ENCODE results near the gene NAA30. TPM values are rescaled to one million over a fixed set of nuclear protein-coding genes. Genes with fewer than 3 reads are reported as not detected.
"Not testable (repeated sequence)": the region's sequence is repeated elsewhere in the genome, so short reads cannot be mapped to it uniquely, and the experiment has no call there.

The NAA30 gene
- total and polyA plus RNA-seq, 2 donors (not counting 1 experiment from before 2014, with no cell fraction given), result 2.8 to 13.3 TPM

GRCh38 chr14:57362361-57362760 is 28.0 kb upstream of the NAA30 start:
- Histone ChIP-seq H3K79me2 (ENCODE audit: control insufficient read depth, insufficient read depth, low read length) (no peaks in the 10 kb centered on the region), H3K36me3 (replicated peaks in 1 of 2; ENCODE audit: control extremely low read depth in 1 of 2, control insufficient read depth in 1 of 2, extremely low read depth in 1 of 2, insufficient read depth in 2 of 2, low read length in 1 of 2) (no peaks in the 10 kb centered on the region), H3K9me3 (ENCODE audit: control extremely low read depth in 1 of 3, control insufficient read depth in 2 of 3, insufficient read depth in 1 of 3, low read length in 2 of 3) (peaks cover 0 to 1% (median 0%) of the 10 kb centered on the region in 3 donors), H4K20me1 (ENCODE audit: control insufficient read depth, insufficient read depth, low read length, poor library complexity, severe bottlenecking) (no peaks in the 10 kb centered on the region), H3K27me3 (replicated peaks in 1 of 4; ENCODE audit: control extremely low read depth in 1 of 4, control insufficient read depth in 3 of 4, insufficient read depth in 4 of 4, low read length in 3 of 4) (peaks cover 0 to 15% (median 1%) of the 10 kb centered on the region in 4 experiments), H3K4me3 (ENCODE audit: control extremely low read depth in 1 of 5, extremely low read depth in 1 of 5, insufficient read depth in 1 of 5, low read depth in 2 of 5, low read length in 4 of 5) (no peak overlapping the region), H2AFZ (ENCODE audit: insufficient read depth, low read depth, low read length, poor library complexity, severe bottlenecking) (no peak overlapping the region), H3K4me2 (replicated peaks; ENCODE audit: low read depth, low read length, poor library complexity, severe bottlenecking) (no peak overlapping the region), H3K9ac (ENCODE audit: low read length) (no peak overlapping the region), H3K27ac (ENCODE audit: low read length in 2 of 2) (no peak overlapping the region), H3K4me1 (ENCODE audit: control insufficient read depth in 2 of 2, insufficient read depth in 2 of 2, low read length in 2 of 2) (no peaks in the 10 kb centered on the region)
- no peaks in the 10 kb centered on the region for H3K4me1 Mint-ChIP-seq
- H3K27me3 Mint-ChIP-seq, result peaks cover 39% of the 10 kb centered on the region
- ChIA-PET CTCF (no interaction called here), POLR2A (no interaction called here)
- H3K9me3 Mint-ChIP-seq (ENCODE audit: insufficient read depth), result no peaks in the 10 kb centered on the region
- no peak for DNase-seq
- no peak overlapping the region for H3K27ac Mint-ChIP-seq
- TF ChIP-seq EZH2 (IDR thresholded peaks at IDR 0.05; ENCODE audit: borderline replicate concordance, insufficient read depth, low read depth, low read length, poor library complexity, severe bottlenecking) (no peak), CTCF (IDR thresholded peaks at IDR 0.05) (no peak)
- intact Hi-C loops (cut with micrococcal nuclease), result no loop called here
- no peak for ATAC-seq (ENCODE audit: low read depth)
- H3K4me3 Mint-ChIP-seq, result no peak overlapping the region

DNA sequence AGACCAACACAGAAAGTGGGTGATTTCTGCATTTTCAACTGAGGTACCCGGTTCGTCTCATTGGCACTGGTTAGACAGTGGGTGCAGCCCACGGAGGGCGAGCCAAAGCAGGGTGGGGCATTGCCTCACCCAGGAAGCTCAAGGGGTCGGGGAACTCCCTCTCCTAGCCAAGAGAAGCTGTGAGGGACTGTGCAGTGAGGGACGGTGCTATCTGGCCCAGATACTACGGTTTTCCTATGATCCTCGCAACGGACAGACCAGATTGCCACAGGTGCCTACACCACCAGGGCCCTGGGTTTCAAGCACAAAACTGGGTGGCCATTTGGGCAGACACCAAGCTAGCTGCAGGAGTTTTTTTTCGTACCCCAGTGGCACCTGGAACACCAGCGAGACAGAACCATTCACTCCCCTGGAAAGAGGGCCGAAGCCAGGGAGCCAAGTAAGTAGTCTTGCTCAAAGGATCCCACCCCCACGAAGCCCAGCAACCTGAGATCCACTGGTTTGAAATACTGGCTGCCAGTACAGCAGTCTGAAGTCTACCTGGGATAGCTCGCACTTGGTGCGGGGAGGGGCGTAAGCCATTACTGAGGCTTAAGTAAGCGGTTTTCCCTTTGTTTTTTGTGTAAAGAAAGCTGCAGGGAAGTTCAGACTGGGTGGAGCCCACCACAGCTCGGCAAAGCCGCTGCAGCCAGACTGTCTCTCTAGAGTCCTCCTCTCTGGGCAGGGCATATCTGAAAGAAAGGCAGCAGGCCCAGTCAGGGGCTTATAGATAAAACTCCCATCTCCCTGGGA is 25.5 kb upstream of the NAA30 start:
- no peak overlapping the region for H2AFZ ChIP-seq (ENCODE audit: insufficient read depth, low read depth, low read length, poor library complexity, severe bottlenecking)
- H3K4me2 ChIP-seq (replicated peaks; ENCODE audit: low read depth, low read length, poor library complexity, severe bottlenecking), result no peak overlapping the region
- no peak overlapping the region for H3K27ac Mint-ChIP-seq
- DNase-seq (no peak), ATAC-seq (ENCODE audit: low read depth) (no peak)
- intact Hi-C loops (cut with micrococcal nuclease), result no loop called here
- WGBS (ENCODE audit: insufficient coverage), result 91% methylated on average over 16 of the region's 19 CpGs
- POLR2A ChIA-PET, result no interaction called here
- peaks cover 0 to 1% (median 0%) of the 10 kb centered on the region in 3 donors for H3K9me3 ChIP-seq (ENCODE audit: control extremely low read depth in 1 of 3, control insufficient read depth in 2 of 3, insufficient read depth in 1 of 3, low read length in 2 of 3)
- H3K79me2 ChIP-seq (ENCODE audit: control insufficient read depth, insufficient read depth, low read length), result no peaks in the 10 kb centered on the region
- no peak overlapping the region for H3K4me3 Mint-ChIP-seq
- H3K27me3 ChIP-seq (replicated peaks in 1 of 4; ENCODE audit: control extremely low read depth in 1 of 4, control insufficient read depth in 3 of 4, insufficient read depth in 4 of 4, low read length in 3 of 4), result peaks cover 0 to 15% (median 0%) of the 10 kb centered on the region in 4 experiments
- no peaks in the 10 kb centered on the region for H3K4me1 Mint-ChIP-seq
- H4K20me1 ChIP-seq (ENCODE audit: control insufficient read depth, insufficient read depth, low read length, poor library complexity, severe bottlenecking), result no peaks in the 10 kb centered on the region
- H3K27me3 Mint-ChIP-seq, result peaks cover 45% of the 10 kb centered on the region
- TF ChIP-seq CTCF (IDR thresholded peaks at IDR 0.05) (no peak), EZH2 (IDR thresholded peaks at IDR 0.05; ENCODE audit: borderline replicate concordance, insufficient read depth, low read depth, low read length, poor library complexity, severe bottlenecking) (no peak)
- H3K4me1 ChIP-seq (ENCODE audit: control insufficient read depth in 2 of 2, insufficient read depth in 2 of 2, low read length in 2 of 2), result no peaks in the 10 kb centered on the region
- CTCF ChIA-PET, result no interaction called here
- H3K36me3 ChIP-seq (replicated peaks in 1 of 2; ENCODE audit: control extremely low read depth in 1 of 2, control insufficient read depth in 1 of 2, extremely low read depth in 1 of 2, insufficient read depth in 2 of 2, low read length in 1 of 2), result no peaks in the 10 kb centered on the region
- no peaks in the 10 kb centered on the region for H3K9me3 Mint-ChIP-seq (ENCODE audit: insufficient read depth)
- no peak overlapping the region for H3K9ac ChIP-seq (ENCODE audit: low read length)
- H3K4me3 ChIP-seq (ENCODE audit: control extremely low read depth in 1 of 5, extremely low read depth in 1 of 5, insufficient read depth in 1 of 5, low read depth in 2 of 5, low read length in 4 of 5), result no peak overlapping the region
- H3K27ac ChIP-seq (ENCODE audit: low read length in 2 of 2), result no peak overlapping the region

DNA sequence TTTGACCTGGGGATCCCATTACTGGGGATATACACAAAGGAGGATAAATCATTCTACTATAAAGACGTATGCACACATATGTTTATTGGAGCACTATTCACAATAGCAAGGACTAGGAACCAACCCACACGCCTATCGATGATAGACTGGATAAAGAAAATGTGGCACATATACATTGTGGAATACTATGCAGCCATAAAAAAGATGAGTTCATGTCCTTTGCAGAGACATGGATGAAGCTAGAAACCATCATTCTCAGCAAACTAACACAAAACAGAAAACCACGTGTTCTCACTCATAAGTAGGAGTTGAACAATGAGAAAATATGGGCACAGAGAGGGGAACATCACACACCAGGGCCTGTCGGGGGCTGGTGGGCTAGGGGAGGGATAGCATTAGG is 20.2 kb upstream of the NAA30 start:
- DNase-seq; intact Hi-C loops (cut with micrococcal nuclease); H3K4me1 ChIP-seq (ENCODE audit: control insufficient read depth in 2 of 2, insufficient read depth in 2 of 2, low read length in 2 of 2); H3K9me3 Mint-ChIP-seq (ENCODE audit: insufficient read depth); H3K4me3 ChIP-seq (ENCODE audit: control extremely low read depth in 1 of 5, extremely low read depth in 1 of 5, insufficient read depth in 1 of 5, low read depth in 2 of 5, low read length in 4 of 5); H3K27ac ChIP-seq (ENCODE audit: low read length in 2 of 2); POLR2A ChIA-PET; H3K9ac ChIP-seq (ENCODE audit: low read length); H3K36me3 ChIP-seq (replicated peaks in 1 of 2; ENCODE audit: control extremely low read depth in 1 of 2, control insufficient read depth in 1 of 2, extremely low read depth in 1 of 2, insufficient read depth in 2 of 2, low read length in 1 of 2); H3K4me2 ChIP-seq (replicated peaks; ENCODE audit: low read depth, low read length, poor library complexity, severe bottlenecking); H2AFZ ChIP-seq (ENCODE audit: insufficient read depth, low read depth, low read length, poor library complexity, severe bottlenecking); H4K20me1 ChIP-seq (ENCODE audit: control insufficient read depth, insufficient read depth, low read length, poor library complexity, severe bottlenecking); H3K27ac Mint-ChIP-seq; ATAC-seq (ENCODE audit: low read depth); CTCF ChIA-PET; H3K79me2 ChIP-seq (ENCODE audit: control insufficient read depth, insufficient read depth, low read length); H3K27me3 ChIP-seq (replicated peaks in 1 of 4; ENCODE audit: control extremely low read depth in 1 of 4, control insufficient read depth in 3 of 4, insufficient read depth in 4 of 4, low read length in 3 of 4); H3K9me3 ChIP-seq (ENCODE audit: control extremely low read depth in 1 of 3, control insufficient read depth in 2 of 3, insufficient read depth in 1 of 3, low read length in 2 of 3); H3K4me3 Mint-ChIP-seq; H3K4me1 Mint-ChIP-seq: not testable (repeated sequence)
- H3K27me3 Mint-ChIP-seq, result peaks cover 41% of the 10 kb centered on the region
- WGBS (ENCODE audit: insufficient coverage), result 100% methylated on average over 1 of the region's 5 CpGs

Measured in B cell (primary cell).